Measurements from ENCODE around the gene PHACTR3. TPM values are rescaled to one million over a fixed set of nuclear protein-coding genes. Genes with fewer than 3 reads are reported as not detected.

PHACTR3 gene
- total RNA-seq, 4 donors from 2014 or later: 0.66 to 7.8 TPM; not detected in 2

DNA sequence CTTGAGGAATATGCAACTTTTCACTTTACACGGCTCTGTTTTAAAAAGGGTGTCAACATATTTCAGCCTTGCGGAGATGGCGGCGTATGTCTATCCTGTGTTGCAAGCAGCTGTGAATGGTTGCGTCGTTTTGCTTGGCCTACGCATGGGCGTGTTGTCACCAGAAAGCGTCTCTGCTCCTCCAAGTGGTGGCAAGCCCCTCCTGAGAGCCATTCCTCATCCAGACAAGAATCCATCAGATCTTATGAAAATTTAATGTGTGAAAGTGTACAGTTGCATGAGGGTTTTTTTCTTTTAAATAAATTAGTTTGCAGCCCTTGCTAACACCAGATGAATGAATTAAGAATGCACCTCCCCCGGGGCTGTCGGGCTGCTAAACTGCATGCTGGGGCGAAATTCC, 114.4 kb downstream of the PHACTR3 start:
- TF ChIP-seq CTCF (IDR thresholded peaks at IDR 0.05; ENCODE audit: low read depth): no peak

DNA sequence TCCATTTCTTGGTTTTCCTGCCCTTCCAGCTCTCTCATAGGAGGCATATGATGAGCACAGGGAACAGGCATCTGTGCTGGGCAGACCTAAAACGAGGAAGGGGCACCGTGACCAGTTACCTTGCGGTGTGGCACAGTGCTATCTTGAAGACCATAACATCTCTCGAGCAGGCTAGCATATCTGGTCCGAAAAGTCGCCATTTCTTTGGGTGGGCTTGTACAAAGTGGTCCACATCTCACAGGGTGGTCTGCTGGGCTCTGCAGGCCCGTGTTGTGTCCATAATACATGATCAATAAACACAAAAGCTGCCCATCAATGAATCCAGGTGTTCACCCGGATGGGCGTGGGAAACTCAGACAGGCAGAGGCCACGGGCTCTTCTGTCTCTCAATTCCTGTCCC, 115.7 kb downstream of the PHACTR3 start:
- no peak for TF ChIP-seq CTCF (IDR thresholded peaks at IDR 0.05; ENCODE audit: low read depth)

DNA sequence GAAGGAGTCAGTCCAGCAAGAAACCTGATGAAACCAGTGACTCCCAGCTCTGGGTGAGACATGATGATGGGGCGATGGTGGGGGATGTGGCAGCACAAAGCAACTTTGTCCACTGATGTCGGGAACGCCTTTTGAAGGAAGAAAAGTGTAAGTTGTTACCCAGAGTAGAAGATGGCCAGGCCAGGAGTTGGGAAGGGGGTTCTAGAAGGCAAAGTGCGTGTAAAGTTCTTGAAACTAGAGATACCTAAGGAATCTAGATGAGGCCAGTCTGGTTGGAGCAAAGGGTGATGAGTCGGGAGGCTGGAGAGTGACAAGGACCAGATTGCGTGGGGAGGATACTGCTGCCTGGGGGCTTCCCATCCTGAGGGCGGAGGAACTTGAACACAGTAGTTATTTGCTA, 117.0 kb downstream of the PHACTR3 start:
- no peak for TF ChIP-seq CTCF (IDR thresholded peaks at IDR 0.05; ENCODE audit: low read depth)

- no peak for TF ChIP-seq CTCF (IDR thresholded peaks at IDR 0.05; ENCODE audit: low read depth)
These were observed 118.8 kb downstream of the PHACTR3 start for GRCh38 chr20:59723108-59723500.

- TF ChIP-seq CTCF (IDR thresholded peaks at IDR 0.05; ENCODE audit: low read depth): no peak
These were observed 119.5 kb downstream of the PHACTR3 start for GRCh38 chr20:59723607-59724456.

GRCh38 chr20:59724457-59725366, 120.4 kb downstream of the PHACTR3 start:
- no peak for TF ChIP-seq CTCF (IDR thresholded peaks at IDR 0.05; ENCODE audit: low read depth)

All from subcutaneous adipose tissue (tissue), 4 donors.